Retinal pigment epithelial cell (primary cell): Measurements from ENCODE around the gene KLHL21.

Experiments
- DNase-seq: peaks from one replicate; pipeline ENCODE4 v3.0.0-alpha.2; 2010; ENCODE audit warnings: low read depth
- H3K4me3 ChIP-seq: 2 replicates; pipeline ENCODE4 v1.5.1; 2011; ENCODE audit warnings: mild to moderate bottlenecking, low read length, control low read depth, moderate library complexity
- CTCF ChIP-seq: conservative IDR thresholded peaks from 2 replicates; pipeline ENCODE4 v1.5.1; 2011; ENCODE audit warnings: low read depth, low read length, control low read depth, inconsistent platforms

KLHL21 gene

GRCh38 chr1:6592441-6592840 lies 10.2 kb downstream of the KLHL21 start:
- DNase-seq: no peak
- no peak overlapping the region for H3K4me3 ChIP-seq
- no peak for TF ChIP-seq CTCF

- no peak overlapping the region for H3K4me3 ChIP-seq
- DNase-seq: no peak
- TF ChIP-seq CTCF: no peak
These were observed 11.0 kb downstream of the KLHL21 start for GRCh38 chr1:6591644-6592043.

GRCh38 chr1:6591222-6591621 lies 11.4 kb downstream of the KLHL21 start:
- H3K4me3 ChIP-seq: no peak overlapping the region
- no peak for DNase-seq
- no peak for TF ChIP-seq CTCF

GRCh38 chr1:6590046-6590445 lies 12.6 kb downstream of the KLHL21 start:
- no peak overlapping the region for H3K4me3 ChIP-seq

GRCh38 chr1:6588893-6589520 lies 13.7 kb downstream of the KLHL21 start:
- H3K4me3 ChIP-seq: no peak overlapping the region
- no peak for DNase-seq
- no peak for TF ChIP-seq CTCF

More at GRCh38 chr1:6590046-6590445, 12.6 kb downstream of the KLHL21 start:
- DNase-seq: no peak
- no peak for TF ChIP-seq CTCF

DNA sequence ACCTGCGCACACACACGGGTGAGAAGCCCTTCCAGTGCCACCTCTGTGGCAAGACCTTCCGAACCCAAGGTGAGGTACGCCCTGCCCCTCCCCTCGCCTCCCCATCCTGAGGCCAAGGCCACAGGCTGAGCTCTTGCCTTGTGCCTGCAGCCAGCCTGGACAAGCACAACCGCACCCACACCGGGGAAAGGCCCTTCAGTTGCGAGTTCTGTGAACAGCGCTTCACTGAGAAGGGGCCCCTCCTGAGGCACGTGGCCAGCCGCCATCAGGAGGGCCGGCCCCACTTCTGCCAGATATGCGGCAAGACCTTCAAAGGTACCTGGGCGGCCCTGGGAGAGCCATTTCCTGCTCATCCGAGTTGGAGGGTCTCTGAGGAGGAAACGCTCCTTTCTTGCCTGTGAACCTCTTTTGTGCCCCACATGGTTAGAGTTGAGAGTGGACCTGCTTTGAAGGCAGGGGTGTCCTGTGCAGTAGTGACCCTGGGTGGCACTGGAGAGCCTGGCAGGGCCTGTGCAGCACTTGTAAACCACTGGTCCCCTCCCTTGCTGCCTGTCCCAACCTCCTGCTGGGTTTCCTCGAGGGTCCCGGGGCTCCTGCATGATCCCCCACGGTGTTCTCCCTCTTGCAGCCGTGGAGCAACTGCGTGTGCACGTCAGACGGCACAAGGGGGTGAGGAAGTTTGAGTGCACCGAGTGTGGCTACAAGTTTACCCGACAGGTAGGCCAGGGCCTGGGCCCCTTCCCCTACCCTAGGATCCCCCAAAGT lies 14.4 kb downstream of the KLHL21 start:
- no peak for TF ChIP-seq CTCF
- no peak overlapping the region for H3K4me3 ChIP-seq
- DNase-seq: no peak
